A673 (cell line): ENCODE measurements around the gene NRG3.
"Not testable (repeated sequence)": the region's sequence is repeated elsewhere in the genome, so short reads cannot be mapped to it uniquely, and the experiment has no call there.

Experiments
- EZH2 ChIP-seq: fragments of 200-600 bp; sonication (generic); IDR thresholded peaks from 2 replicates; pipeline ENCODE4 v1.6.1; 2017; ENCODE audit warnings: borderline replicate concordance, low read depth, mild to moderate bottlenecking, mixed read lengths, antibody characterized with exemption, low read length; ENCODE audit not compliant: poor library complexity, severe bottlenecking
- TF ChIP-seq, protein P1 (sequence below): fragments of 300-800, 200-600 bp; sonication (generic); conservative IDR thresholded peaks from 2 replicates; pipeline ENCODE4 v1.5.1; 2017; ENCODE audit warnings: low read depth, mild to moderate bottlenecking, antibody characterized with exemption, low read length, moderate library complexity, mixed read lengths

DNA sequence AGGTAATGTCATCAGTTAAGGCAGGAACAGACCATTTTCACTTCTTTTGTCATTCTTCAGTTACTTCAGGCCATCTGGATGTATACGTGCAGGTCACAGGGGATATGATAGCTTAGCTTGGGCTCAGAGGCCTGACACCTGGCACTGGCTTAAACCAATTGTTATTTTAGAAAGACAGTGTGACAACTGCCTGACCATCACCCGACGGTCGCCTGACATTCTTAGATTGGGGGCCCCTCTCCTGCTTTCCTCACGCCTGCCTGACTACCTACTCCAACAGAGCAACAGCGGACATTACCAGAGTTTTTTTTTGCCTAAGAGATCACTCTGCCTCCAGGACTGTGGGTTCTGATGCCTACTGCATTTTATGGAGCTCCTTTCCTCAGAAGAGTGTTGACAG, 803.5 kb downstream of the NRG3 start:
- TF ChIP-seq, protein P1, sequence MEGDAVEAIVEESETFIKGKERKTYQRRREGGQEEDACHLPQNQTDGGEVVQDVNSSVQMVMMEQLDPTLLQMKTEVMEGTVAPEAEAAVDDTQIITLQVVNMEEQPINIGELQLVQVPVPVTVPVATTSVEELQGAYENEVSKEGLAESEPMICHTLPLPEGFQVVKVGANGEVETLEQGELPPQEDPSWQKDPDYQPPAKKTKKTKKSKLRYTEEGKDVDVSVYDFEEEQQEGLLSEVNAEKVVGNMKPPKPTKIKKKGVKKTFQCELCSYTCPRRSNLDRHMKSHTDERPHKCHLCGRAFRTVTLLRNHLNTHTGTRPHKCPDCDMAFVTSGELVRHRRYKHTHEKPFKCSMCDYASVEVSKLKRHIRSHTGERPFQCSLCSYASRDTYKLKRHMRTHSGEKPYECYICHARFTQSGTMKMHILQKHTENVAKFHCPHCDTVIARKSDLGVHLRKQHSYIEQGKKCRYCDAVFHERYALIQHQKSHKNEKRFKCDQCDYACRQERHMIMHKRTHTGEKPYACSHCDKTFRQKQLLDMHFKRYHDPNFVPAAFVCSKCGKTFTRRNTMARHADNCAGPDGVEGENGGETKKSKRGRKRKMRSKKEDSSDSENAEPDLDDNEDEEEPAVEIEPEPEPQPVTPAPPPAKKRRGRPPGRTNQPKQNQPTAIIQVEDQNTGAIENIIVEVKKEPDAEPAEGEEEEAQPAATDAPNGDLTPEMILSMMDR = not testable (repeated sequence)
- not testable (repeated sequence) for TF ChIP-seq EZH2
